ENCODE measurements around the gene PIAS1.

The PIAS1 gene

DNA sequence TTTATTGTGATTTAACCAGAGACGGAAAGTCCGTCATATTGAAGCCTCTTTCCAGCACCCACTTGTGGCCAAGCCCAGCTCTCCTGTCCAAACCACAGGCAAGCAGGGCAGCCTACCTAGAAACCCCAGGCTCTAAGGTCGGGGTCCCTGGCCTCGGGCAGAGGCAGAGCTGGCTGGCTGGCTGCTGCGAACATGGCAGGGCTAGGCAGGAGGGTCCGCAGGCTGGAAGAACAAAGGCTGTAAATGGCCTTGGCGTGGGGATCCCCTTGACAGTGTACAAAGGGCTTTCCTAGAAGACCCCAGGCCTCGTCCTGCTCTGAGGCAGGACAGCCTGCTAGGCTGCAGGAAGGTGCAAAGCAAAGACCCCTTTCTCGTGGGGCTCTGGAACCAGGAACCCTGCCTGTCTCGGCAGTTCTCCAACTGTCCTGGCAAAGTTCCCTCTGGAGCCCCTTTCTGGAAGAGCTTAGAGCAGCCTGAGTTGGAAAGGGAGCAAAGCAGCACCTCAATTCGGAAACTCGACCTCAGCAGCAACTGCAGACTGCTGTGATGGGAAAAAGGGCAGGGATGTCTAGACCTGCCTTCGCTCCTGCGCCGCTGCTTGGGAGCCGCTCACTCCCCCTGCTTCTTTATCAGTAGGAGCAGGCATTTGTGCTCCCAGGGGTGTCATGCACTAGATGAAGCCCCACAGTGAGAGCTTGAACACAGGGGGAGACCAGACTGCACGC, 142.5 kb downstream of the PIAS1 start:
- TF ChIP-seq, protein P1, sequence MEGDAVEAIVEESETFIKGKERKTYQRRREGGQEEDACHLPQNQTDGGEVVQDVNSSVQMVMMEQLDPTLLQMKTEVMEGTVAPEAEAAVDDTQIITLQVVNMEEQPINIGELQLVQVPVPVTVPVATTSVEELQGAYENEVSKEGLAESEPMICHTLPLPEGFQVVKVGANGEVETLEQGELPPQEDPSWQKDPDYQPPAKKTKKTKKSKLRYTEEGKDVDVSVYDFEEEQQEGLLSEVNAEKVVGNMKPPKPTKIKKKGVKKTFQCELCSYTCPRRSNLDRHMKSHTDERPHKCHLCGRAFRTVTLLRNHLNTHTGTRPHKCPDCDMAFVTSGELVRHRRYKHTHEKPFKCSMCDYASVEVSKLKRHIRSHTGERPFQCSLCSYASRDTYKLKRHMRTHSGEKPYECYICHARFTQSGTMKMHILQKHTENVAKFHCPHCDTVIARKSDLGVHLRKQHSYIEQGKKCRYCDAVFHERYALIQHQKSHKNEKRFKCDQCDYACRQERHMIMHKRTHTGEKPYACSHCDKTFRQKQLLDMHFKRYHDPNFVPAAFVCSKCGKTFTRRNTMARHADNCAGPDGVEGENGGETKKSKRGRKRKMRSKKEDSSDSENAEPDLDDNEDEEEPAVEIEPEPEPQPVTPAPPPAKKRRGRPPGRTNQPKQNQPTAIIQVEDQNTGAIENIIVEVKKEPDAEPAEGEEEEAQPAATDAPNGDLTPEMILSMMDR (IDR thresholded peaks at IDR 0.05; ENCODE audit: low read depth, low read length) = no peak
- no peak overlapping the region for H3K4me3 ChIP-seq (replicated peaks in 1 of 2; ENCODE audit: low read depth in 2 of 2, low read length in 2 of 2)
- DNase-seq (ENCODE audit: low read depth in 2 of 2) = no peak

DNA sequence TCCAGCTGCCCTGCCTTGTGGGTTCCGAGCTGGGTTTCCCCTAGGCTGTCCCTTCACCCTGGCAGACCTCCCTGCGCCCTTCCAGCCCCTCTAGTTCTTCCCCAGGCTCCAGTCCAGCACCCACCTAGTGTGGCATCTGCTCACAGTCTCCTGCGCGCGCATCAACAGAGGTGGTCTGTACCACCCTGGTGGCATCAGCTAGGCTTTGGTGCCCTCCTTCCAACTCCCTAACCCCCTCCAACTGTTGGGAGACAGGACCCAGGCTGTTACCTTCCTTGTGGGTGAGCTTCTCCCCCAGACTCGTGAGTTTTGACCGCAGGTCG, 143.0 kb downstream of the PIAS1 start:
- TF ChIP-seq, protein P1 (IDR thresholded peaks at IDR 0.05; ENCODE audit: low read depth, low read length) = no peak
- no peak overlapping the region for H3K4me3 ChIP-seq (replicated peaks in 1 of 2; ENCODE audit: low read depth in 2 of 2, low read length in 2 of 2)
- no peak for DNase-seq (ENCODE audit: low read depth in 2 of 2)

DNA sequence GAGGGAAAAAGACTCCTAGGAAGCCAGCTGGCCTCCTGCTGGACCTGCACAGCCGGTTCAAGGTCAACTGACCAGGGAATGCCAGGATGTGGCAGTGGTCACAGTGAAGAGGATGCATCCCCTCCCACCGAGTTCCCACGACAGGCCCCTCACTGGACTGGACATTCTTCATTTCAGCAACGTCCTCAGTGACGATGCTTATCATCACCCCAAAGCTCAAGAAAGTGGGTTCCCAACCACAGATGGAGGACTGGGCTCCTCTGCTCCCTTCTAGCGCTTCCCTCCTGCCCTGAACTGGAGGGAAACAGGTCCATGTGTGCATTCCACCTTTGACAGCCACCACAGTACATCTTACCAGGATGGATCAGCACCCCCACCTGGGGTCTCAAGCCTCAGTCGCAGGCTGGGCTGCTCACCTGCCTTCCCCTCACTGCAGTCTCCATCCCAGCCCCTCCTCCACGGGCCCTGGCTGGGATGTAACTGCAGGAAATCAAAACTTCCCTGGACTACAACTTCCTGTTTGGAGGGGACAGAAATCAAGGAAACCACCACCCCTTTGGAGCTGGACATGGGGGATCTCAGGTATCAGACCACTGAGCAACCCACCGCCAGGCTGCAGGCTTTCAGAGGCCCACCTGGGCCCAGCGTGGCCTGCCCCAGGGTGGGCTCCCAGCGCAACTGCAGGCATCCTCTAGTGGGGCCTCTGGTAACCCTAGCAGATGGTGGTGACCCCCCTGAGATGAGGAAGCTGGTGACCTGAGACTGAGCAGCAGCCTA, 143.7 kb downstream of the PIAS1 start:
- DNase-seq (ENCODE audit: low read depth in 2 of 2) = no peak
- TF ChIP-seq, protein P1 (IDR thresholded peaks at IDR 0.05; ENCODE audit: low read depth, low read length) = no peak
- H3K4me3 ChIP-seq (replicated peaks in 1 of 2; ENCODE audit: low read depth in 2 of 2, low read length in 2 of 2) = no peak overlapping the region

DNA sequence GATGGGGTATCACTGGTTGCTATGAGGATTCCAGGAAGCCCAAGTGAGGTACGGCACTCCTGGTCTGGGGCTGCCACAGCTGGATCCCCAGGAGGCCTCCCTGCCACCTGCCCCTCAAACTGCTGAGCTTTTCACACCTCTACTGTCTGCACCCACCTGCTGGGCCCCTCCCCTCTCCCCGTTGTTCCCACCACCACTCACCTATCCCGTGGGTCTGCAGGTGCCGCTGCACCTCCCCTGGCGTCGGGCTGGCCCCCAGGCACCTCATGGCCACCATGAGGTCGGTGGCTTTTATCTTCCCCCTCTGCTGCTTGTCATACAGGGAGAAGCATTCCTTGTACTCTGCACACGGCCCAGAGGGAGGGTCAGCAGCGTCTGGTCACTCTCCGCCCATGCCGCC, 145.2 kb downstream of the PIAS1 start:
- DNase-seq (ENCODE audit: low read depth in 2 of 2) = no peak
- no peak overlapping the region for H3K4me3 ChIP-seq (replicated peaks in 1 of 2; ENCODE audit: low read depth in 2 of 2, low read length in 2 of 2)
- TF ChIP-seq, protein P1 (IDR thresholded peaks at IDR 0.05; ENCODE audit: low read depth, low read length) = no peak

DNA sequence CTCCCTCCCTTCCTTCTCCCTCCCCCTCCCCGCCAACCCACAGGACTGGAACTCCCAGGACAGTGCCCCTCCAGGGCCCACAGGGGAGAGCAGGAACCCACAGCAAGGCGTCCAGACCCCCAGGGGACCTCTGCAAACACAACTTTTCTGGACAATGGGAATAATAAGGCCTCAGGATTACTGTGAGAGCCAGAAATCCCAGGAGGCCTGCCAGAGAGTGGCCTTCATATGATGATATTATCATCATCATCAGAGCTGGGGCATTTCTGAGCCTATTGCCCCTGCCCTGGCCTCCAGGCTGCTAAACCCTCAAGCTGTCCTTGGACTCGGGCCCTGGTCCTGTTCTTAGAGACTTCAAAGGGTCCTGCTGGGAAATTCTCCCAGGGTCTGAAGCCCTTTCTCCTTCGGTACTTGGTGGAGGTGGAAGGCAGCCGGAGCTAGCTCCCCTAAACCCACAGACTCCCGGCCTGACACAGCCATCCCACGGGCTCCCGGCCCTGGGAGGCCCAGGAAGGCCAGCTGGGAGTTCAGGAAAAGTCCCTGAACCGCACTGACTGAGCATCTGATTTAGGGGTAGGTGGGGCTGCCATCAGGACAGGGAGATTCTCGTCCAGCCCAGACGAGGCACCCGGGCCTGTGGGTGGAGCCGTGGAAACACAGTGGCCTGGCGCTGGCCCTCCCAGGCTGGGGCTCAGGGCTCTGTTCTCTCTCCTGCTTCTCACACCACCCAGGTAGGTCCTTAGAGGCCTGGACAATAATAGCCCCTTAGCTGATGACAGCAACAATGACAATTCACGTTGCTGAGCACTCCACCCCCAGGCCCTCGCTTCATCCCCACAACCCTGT, 146.1 kb downstream of the PIAS1 start:
- no peak overlapping the region for H3K4me3 ChIP-seq (replicated peaks in 1 of 2; ENCODE audit: low read depth in 2 of 2, low read length in 2 of 2)
- TF ChIP-seq, protein P1 (IDR thresholded peaks at IDR 0.05; ENCODE audit: low read depth, low read length) = no peak
- DNase-seq (ENCODE audit: low read depth in 2 of 2) = no peak

DNA sequence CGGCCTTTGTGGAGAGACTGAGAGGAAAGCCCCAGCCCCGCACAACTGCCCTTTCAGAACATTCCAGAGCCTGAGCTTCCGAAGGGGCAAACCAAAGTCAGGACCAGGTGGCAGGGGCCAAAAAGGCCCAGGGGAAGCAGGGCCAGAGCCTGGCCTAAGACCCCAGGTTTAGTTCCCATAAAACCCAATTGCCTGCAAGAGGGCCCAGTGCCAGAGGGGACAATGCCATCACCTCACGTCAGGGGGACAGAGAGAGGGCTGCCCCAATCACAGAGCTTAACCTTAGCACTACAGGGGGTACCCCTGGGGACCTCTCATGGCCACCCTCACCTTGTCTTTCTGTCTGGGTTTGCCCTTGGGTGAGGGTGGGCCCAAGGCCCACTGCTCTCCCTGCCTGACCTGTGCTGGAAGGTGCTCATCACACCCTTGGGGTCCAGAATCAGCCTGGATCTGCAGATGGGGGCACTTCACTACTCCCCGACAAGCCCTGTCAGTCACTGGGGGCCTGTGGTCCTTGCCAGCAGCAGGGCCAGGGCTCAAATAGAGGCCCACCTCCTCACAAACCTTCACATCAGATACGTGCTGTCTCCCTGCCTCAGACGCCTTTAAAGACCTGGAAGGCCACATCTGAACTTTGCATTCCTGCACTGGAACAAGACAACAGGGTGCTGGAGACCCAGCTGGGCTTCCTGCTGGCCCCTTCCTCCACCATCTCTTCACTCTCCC, 147.2 kb downstream of the PIAS1 start:
- TF ChIP-seq, protein P1 (IDR thresholded peaks at IDR 0.05; ENCODE audit: low read depth, low read length) = no peak
- no peak for DNase-seq (ENCODE audit: low read depth in 2 of 2)
- H3K4me3 ChIP-seq (replicated peaks in 1 of 2; ENCODE audit: low read depth in 2 of 2, low read length in 2 of 2) = no peak overlapping the region
